Gastrocnemius medialis (tissue), 4 donors: ENCODE measurements around the gene SSR1. TPM values are rescaled to one million over a fixed set of nuclear protein-coding genes. Genes with fewer than 3 reads are reported as not detected.
A peak's percentile ranks its signal among the peaks of the same experiment; 100 is the strongest.
"Not testable (repeated sequence)": the region's sequence is repeated elsewhere in the genome, so short reads cannot be mapped to it uniquely, and the experiment has no call there.

ENCODE experiments used
- ATAC-seq, 2 donors: fragments of 150-250 bp; one replicate each; pipeline ENCODE4 v1.9.1; 2016
- DNase-seq, 2 donors: peaks; one replicate each; pipeline ENCODE4 v3.0.0-alpha.2; 2019
- H3K27ac ChIP-seq, 4 donors: fragments of 200-600 bp; sonication (generic); 1 replicate in 1 of 4; 2 replicates in 3 of 4; pipeline ENCODE4 v1.5.1; 2016 to 2018; ENCODE audit warnings: mild to moderate bottlenecking in 2 of 4, moderate library complexity in 1 of 4
- H3K27me3 ChIP-seq, 3 donors: fragments of 200-600 bp; sonication (generic) in 2 of 3; 1 replicate in 1 of 3; 2 replicates in 2 of 3; pipeline versions ENCODE4 v1.5.1 to v1.6.0; 2016 to 2019; ENCODE audit warnings: mild to moderate bottlenecking in 1 of 3, moderate library complexity in 1 of 3
- H3K36me3 ChIP-seq, 2 donors: fragments of 200-600 bp; sonication (generic) in 1 of 2; one replicate each; pipeline ENCODE4 v1.5.1; 2017 to 2018
- H3K4me1 ChIP-seq, 2 donors: fragments of 200-600 bp; sonication (generic) in 1 of 2; one replicate each; pipeline ENCODE4 v1.5.1; 2016 to 2017; ENCODE audit warnings: mild to moderate bottlenecking in 2 of 2
- H3K4me3 ChIP-seq, 4 donors: fragments of 200-600 bp; sonication (generic) in 3 of 4; 1 replicate in 1 of 4; 2 replicates in 3 of 4; pipeline ENCODE4 v1.5.1; 2016 to 2019; ENCODE audit warnings: mild to moderate bottlenecking in 2 of 4
- H3K9me3 ChIP-seq, 3 donors: fragments of 200-600 bp; sonication (generic) in 2 of 3; 1 replicate in 1 of 3; 2 replicates in 2 of 3; pipeline ENCODE4 v1.5.1; 2016 to 2019
- CTCF ChIP-seq, 5 experiments: fragments of 450-650 bp in 3 of 5; fragments of 200-600 bp in 2 of 5; sonication (generic) in 2 of 5; IDR thresholded peaks in 4 of 5; conservative IDR thresholded peaks in 1 of 5; 1 replicate in 4 of 5; 2 replicates in 1 of 5; pipeline ENCODE4 v1.5.1; 2016 to 2019; ENCODE audit warnings: antibody characterized with exemption in 5 of 5, mild to moderate bottlenecking in 3 of 5, moderate library complexity in 3 of 5
- POLR2A ChIP-seq, 2 donors: fragments of 450-650 bp; IDR thresholded peaks; one replicate each; pipeline ENCODE4 v1.6.1; 2017; ENCODE audit warnings: antibody characterized with exemption in 2 of 2, mild to moderate bottlenecking in 2 of 2, moderate library complexity in 2 of 2
- in situ Hi-C, 4 donors: fragments of 200-750 bp; cut with MboI; loops; one replicate each; pipeline versions ENCODE4 v1.15.0 to v1.8.0; 2017; ENCODE audit warnings: low sequenced_read_pairs in 4 of 4
- intact Hi-C: fragments of 100-400 bp; cut with DNase I; formaldehyde crosslinking; loops from one replicate; pipeline ENCODE4 v1.15.1; 2023; ENCODE audit warnings: low total_unique reads
- total RNA-seq, 4 donors: library from RNA; depleted of rRNA; stranded (reverse); fragments of >200 nt; gene quantifications; one replicate each; pipeline versions ENCODE4 v1.1.0 to v1.2.3, GENCODE V29; 2016

Gene SSR1
- total RNA-seq, 4 donors from 2014 or later: 11.8 to 36.8 (median 18.6) TPM

- in situ Hi-C loops (loop anchor here in 1 of 4 donors (10.0 kb wide), 1 partner anchor 60 kb away; the partner anchor contains the start of genes CAGE1 and RIOK1), intact Hi-C loops (no loop called here)
- no peaks in the 10 kb centered on the region for H3K27me3 ChIP-seq
- no peak overlapping the region for H3K4me3 ChIP-seq
- H3K36me3 ChIP-seq: no peaks in the 10 kb centered on the region
- H3K9me3 ChIP-seq: no peaks in the 10 kb centered on the region
- TF ChIP-seq POLR2A (IDR thresholded peaks at IDR 0.05) (no peak), CTCF (IDR thresholded peaks at IDR 0.05 in 4 of 5, conservative IDR thresholded peaks at IDR 0.05 in 1 of 5) (no peak)
- H3K4me1 ChIP-seq: no peaks in the 10 kb centered on the region
- DNase-seq (peak in 1 of 2 donors; percentile 24), ATAC-seq (peak in 1 of 2 donors; percentile 51)
- no peak overlapping the region for H3K27ac ChIP-seq
Observed at GRCh38 chr6:7324520-7324919, 11.5 kb upstream of the SSR1 start.

GRCh38 chr6:7323074-7323473 lies 10.1 kb upstream of the SSR1 start:
- H3K9me3 ChIP-seq: no peaks in the 10 kb centered on the region
- DNase-seq (no peak), ATAC-seq (no peak)
- H3K4me3 ChIP-seq: no peak overlapping the region
- no peaks in the 10 kb centered on the region for H3K4me1 ChIP-seq
- H3K36me3 ChIP-seq: no peaks in the 10 kb centered on the region
- in situ Hi-C loops: loop anchor here in 1 of 4 donors (10.0 kb wide), 1 partner anchor 62 kb away; the partner anchor contains the start of genes CAGE1 and RIOK1
- H3K27ac ChIP-seq: no peak overlapping the region
- TF ChIP-seq POLR2A (IDR thresholded peaks at IDR 0.05): no peak
- intact Hi-C loops: no loop called here
- H3K27me3 ChIP-seq: no peaks in the 10 kb centered on the region

- ATAC-seq, H3K27me3 ChIP-seq, H3K4me1 ChIP-seq, intact Hi-C loops, DNase-seq, H3K9me3 ChIP-seq, H3K27ac ChIP-seq, H3K4me3 ChIP-seq, H3K36me3 ChIP-seq: not testable (repeated sequence)
- in situ Hi-C loops: loop anchor here in 1 of 4 donors (10.0 kb wide), 1 partner anchor 63 kb away; the partner anchor contains the start of genes CAGE1 and RIOK1
Observed at GRCh38 chr6:7321866-7322265, 8.9 kb upstream of the SSR1 start.

- H3K27me3 ChIP-seq, ATAC-seq, in situ Hi-C loops, H3K36me3 ChIP-seq, H3K9me3 ChIP-seq, DNase-seq, H3K4me3 ChIP-seq, intact Hi-C loops, H3K27ac ChIP-seq, H3K4me1 ChIP-seq: not testable (repeated sequence)
Observed at GRCh38 chr6:7319406-7319805, 6.4 kb upstream of the SSR1 start.

GRCh38 chr6:7317538-7317937 lies 4.5 kb upstream of the SSR1 start:
- no peak for ATAC-seq
- intact Hi-C loops (no loop called here), in situ Hi-C loops (no loop called here)
- no peaks in the 10 kb centered on the region for H3K36me3 ChIP-seq
- DNase-seq: no peak
- TF ChIP-seq POLR2A (IDR thresholded peaks at IDR 0.05) (no peak), CTCF (IDR thresholded peaks at IDR 0.05 in 4 of 5, conservative IDR thresholded peaks at IDR 0.05 in 1 of 5) (no peak)
- no peaks in the 10 kb centered on the region for H3K9me3 ChIP-seq
- peaks cover 0 to 5% of the 10 kb centered on the region in 2 donors for H3K4me1 ChIP-seq
- no peaks in the 10 kb centered on the region for H3K27me3 ChIP-seq
- no peak overlapping the region for H3K27ac ChIP-seq
- no peak overlapping the region for H3K4me3 ChIP-seq

- no peak for DNase-seq
- Histone ChIP-seq H3K36me3 (no peaks in the 10 kb centered on the region), H3K27me3 (no peaks in the 10 kb centered on the region), H3K27ac (no peak overlapping the region), H3K4me3 (no peak overlapping the region), H3K9me3 (no peaks in the 10 kb centered on the region), H3K4me1 (peaks cover 5 to 8% of the 10 kb centered on the region in 2 donors)
- ATAC-seq: no peak
- intact Hi-C loops: no loop called here
- in situ Hi-C loops: no loop called here
- TF ChIP-seq CTCF (IDR thresholded peaks at IDR 0.05 in 4 of 5, conservative IDR thresholded peaks at IDR 0.05 in 1 of 5) (no peak), POLR2A (IDR thresholded peaks at IDR 0.05) (no peak)
Observed at GRCh38 chr6:7316658-7317533, 3.9 kb upstream of the SSR1 start.
